HG03064 (cell line): ENCODE measurements around the gene RIC1.
"Not testable (repeated sequence)": the region's sequence is repeated elsewhere in the genome, so short reads cannot be mapped to it uniquely, and the experiment has no call there.

Source experiments
- ATAC-seq: cut with Tn5 transposase; IDR thresholded peaks from one replicate; pipeline ENCODE4 v1.9.1; 2021; ENCODE audit warnings: low read depth; ENCODE audit not compliant: unreplicated experiment

The RIC1 gene

DNA sequence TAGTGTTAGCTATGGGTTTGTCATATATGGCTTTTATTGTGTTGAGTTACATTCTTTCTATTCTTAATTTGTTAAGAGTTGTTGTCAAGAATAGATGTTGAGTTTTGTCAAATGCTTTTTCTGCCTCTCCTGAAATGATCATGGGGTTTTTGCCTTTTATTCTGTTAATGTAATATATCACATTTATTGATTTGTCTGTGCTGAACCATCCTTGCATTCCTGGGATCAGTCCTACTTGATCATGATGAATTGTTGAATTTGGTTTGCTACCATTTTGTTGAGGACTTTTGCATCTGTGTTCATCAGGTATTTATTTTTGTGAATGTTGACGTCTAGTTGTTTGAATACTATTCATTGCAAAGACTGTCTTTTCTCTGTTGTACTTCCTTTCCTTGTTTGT is 23.9 kb downstream of the RIC1 start:
- no peak for ATAC-seq

DNA sequence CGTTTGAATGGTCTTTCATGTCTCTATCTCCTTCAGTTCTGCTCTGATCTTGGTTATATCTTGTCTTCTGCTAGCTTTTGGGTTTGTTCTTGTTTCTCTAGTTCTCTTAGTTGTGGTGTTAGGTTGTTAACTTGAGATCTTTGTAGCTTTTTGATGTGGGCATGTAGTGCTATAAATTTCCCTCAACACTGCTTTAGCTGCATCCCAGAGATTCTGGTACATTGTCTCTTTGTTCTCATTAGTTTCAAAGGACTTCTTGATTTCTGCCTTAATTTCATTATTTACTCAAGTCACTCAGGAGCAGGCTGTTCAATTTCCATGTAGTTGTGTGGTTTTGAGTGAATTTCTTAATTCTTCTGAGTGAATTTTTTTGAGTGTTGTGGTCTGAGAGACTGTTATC is 33.9 kb downstream of the RIC1 start:
- ATAC-seq: not testable (repeated sequence)

DNA sequence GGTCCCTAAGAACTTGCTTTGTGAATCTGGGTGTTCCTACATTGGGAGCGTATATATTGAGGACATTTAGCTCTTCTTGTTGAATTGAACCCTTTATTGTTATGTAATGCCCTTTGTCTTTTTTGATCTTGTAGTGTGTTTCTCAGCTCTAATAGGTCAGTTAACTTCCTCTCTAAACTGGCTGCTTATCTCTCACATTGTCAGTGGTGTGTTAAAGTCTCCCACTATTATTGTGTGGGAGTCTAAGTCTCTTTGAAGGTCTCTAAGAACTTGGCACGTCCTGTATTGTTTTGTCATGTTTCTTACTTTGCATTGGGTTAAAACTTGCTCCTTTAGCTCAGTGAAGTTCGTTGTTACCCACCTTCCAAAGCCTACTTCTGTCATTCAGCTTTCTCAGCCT is 36.2 kb downstream of the RIC1 start:
- no peak for ATAC-seq

DNA sequence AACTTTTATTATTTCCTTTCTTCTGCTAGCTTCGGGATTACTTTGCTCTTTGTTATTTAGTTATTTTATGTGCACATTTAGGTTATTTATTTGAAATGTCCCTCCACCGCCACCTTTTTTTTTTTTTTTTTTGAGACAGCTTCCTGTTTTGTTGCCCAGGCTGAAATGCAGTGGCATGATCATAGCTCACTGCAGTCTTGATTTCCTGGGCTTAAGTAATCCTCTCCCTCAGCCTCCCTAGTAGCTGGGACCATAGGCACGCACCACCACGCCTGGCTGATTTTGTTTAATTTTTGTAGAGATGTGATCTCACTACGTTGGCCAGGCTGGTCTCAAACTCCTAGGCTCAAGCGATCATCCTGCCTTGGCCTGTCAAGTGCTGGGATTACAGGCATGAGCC is 38.5 kb downstream of the RIC1 start:
- no peak for ATAC-seq

DNA sequence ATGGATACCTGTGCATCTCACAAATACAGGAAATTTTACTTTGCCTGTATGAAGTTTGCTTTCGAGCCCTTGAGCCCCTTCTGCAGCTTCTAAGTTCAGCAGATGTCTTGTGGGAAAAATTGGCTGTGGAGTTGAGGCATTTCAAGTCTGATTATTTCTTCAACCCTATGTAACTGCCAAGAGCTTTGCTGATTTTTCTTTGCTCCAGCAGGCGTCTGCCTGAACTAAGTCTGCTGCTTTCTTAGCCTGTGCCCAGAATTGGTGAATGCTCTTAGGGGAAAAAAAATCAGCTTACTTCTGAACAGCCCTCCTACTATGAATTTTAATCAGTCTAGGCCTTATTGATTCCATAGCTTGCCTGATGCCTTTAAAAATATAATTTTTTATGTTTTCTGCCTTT is 41.2 kb downstream of the RIC1 start:
- no peak for ATAC-seq

DNA sequence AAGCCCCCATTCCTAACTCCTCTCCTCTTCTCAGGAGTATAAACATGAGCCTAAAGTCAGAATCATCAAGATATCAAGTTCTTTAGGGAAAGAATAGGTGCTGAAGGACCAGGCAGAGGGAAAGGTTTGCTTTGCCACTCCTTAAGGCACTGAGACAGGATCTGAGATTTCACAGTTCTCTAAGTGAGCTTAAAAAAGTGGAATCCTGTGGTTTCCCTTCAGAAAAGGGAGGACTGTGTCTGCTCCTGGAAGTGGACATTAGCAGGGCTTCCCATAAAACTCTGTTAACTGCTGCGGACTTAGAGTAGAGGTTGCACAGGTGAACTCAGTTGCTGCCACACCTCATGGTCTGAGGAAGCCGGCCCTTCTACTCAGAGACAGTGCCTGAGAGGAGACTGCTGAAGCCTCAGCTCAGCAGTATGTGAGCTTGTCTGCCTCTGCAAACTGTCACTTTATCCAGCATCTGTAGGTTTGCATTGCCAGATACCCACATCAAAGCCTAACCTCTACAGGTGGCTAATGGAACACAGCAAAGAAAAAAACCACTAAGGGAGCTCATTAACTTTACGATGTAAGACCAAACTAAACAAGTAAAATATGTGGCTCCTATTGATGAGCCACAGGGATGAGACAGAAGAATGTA is 42.9 kb downstream of the RIC1 start:
- no peak for ATAC-seq

DNA sequence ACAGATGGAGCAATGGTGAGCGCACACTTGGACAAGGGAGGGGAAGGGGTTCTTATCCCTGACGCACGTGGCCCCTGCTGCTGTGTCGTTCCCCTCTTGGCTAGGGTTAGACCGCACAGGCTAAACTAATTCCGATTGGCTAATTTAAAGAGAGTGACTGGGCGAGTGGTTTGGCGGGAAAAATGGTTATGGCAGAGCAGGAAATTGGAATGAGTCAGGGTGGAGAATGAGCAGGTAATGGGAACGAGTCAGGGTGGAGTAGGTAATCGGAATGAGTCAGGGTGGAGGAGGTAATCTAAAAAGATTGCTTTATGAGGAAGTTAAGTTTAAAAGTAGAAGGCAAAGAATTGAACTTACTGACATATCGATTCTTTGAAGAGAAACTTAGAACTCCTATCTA is 46.1 kb downstream of the RIC1 start:
- not testable (repeated sequence) for ATAC-seq

DNA sequence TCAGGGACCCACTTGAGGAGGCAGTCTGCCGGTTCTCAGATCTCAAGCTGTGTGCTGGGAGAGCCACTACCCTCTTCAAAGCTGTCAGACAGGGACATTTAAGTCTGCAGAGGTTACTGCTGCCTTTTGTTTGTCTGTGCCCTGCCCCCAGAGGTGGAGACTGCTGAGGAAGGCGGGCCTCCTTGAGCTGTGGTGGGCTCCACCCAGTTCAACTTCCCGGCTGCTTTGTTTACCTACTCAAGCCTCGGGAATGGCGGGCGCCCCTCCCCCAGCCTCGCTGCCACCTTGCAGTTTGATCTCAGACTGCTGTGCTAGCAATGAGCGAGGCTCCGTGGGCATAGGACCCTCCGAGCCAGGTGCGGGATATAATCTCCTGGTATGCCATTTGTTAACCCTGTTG is 54.7 kb downstream of the RIC1 start:
- not testable (repeated sequence) for ATAC-seq

DNA sequence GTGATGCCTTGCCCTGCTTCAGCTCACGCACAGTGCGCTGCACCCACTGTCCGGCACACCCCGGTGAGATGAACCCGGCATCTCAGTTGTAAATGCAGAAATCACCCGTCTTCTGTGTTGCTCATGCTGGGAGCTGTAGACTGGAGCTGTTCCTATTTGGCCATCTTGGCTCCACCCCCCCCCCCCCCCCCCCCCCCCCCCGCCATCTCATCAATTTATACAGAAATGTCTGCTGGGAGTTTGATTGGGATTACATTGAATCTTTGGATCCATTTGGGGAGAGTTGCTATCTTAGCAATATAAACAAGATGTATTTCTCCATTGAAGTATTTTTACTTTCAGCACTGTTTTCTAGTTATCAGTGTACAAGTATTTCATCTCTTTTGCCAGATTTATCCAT is 55.2 kb downstream of the RIC1 start:
- no peak for ATAC-seq

DNA sequence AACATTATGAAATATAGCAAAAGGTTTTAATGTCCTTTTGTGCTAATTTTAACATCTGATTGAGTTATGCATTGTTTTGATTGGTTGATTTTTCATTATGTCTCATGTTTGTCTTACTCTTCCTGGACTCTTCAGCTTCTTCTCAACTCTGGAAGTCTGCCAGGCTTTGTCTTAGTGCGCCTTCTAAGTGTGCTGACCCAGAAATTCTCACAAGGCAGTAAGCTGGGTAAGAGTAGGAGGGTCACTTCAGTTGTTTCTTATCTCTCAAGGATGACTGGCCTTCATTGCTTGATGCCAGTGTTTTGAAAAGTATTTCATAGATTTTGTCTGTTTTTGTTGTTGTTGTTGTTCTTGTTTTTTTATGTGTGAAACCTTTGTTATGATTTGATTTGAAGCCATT is 59.2 kb downstream of the RIC1 start:
- no peak for ATAC-seq

DNA sequence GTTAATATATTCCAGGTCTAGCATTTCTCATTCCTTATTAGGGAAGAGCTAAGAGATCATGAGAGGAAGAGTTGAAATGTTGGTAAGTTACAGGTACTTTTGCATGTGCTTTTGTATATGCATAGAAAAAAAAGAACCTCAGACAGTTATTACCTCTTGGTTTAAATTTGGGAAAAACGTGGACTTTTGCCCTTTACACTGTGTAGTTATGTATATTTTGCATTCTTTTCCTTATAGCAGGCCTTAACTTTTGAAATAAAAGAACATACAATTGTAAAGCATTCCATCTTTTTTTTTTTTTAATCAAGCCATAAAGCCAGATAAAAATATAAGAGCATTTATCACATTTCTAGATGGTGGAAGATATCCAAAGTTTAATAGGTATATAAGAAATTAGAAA is 61.4 kb downstream of the RIC1 start:
- ATAC-seq: no peak

DNA sequence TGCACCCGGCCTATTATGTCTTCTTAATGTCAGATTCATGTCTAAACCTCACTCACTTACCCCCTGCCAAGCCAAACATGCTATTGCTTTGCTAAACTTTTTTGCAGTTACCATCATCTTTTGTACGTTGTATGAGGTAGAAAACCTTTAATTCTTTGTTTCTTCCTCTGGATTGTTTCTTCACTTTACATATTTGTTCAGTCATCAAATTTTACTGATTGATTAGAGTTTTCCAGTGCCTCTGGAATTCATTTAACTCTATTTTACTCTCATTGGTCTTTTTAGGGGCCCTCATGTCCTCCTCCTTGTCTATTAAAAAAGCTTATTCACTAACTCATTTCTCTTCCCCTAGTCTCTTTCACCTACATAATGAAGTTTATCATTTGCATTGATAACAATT is 67.0 kb downstream of the RIC1 start:
- ATAC-seq: no peak

DNA sequence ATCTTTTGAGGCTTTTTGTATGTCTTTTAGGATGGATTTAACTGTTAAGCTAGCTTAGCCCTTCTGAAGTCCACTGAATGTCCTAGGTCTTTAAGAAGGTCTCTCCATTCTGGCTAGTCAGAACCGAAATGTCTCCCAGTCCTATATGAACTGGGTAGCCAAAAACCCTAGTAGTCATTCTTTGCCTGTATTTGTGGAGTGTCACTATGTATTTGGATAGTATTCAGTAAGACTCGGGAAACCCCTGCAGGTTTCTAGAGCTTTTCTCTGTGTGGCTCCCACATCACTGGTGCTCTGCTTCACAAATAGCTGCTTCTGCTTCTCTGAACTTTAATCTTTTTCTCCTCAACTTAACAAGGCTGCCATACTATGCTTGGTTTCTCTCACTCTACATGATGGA is 68.0 kb downstream of the RIC1 start:
- ATAC-seq: no peak

DNA sequence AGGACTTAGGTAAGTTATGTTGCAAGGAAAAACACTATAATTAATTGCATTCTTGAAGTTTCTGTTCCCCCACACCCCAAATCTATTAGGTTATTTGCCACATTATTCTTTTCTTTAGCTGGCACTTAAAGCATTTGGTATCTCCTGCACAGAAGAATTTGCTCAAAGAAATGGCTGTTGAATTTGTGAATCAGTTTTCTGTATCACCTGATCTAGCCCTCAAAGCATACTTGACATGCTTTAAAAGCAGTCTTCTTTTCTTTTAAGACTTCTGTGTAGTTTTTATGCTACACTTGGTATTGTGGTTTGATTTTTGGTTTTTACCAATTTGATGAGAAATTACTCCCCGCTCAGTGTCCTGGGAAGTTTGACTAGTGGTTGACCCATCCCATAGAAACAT is 69.1 kb downstream of the RIC1 start:
- no peak for ATAC-seq

DNA sequence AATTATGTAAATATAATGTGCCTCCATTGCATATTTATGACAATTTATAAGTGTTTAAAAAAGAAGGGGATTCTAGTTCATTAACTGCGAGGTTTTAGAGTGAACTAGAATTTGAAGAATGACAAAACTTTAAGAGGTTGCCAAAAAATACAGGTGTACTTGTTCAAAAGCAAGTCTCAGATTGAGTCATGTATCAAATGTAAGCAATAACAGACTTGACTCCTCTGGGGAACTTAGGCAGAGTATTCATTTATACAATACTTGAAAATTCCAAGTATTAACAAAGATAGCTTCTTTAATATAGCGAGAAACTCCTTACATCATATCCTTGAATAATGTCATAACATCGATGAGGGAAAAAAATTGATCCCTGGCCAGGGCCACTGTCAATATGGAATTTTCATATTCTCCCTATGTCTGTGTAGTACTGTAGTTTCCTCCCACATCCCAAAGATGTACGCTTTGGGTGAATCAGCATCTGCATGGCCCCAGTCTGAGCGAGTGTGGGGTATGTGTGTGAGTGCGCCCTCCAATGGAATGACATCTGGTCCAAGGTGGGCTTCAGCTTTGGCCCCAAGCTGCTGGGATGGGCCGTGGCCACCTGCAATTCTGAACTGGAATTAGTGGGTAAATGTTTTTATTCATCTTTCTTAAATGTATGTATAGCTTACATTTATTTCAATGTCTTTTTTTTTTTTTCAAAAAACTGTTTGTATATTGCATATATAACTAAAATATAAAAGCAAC is 70.1 kb downstream of the RIC1 start:
- no peak for ATAC-seq

DNA sequence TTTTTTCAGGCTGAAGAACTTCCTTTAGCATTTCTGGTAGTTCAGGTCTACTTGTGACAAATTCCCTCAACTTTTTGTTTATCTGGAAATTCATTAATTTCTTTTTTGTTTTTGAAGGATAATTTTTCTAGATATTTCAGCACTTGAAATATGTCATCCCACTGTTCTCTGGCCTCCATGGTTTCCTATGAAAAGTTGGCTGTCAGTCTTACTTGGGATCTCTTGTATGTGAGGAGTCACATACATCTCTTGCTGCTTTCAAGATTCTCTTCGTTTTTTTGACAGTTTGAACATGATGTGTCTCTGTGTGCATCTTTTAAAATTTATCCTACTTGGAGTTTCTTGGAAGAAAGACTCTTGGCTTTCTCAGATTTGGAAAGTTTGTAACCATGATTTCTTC is 79.5 kb downstream of the RIC1 start:
- no peak for ATAC-seq

DNA sequence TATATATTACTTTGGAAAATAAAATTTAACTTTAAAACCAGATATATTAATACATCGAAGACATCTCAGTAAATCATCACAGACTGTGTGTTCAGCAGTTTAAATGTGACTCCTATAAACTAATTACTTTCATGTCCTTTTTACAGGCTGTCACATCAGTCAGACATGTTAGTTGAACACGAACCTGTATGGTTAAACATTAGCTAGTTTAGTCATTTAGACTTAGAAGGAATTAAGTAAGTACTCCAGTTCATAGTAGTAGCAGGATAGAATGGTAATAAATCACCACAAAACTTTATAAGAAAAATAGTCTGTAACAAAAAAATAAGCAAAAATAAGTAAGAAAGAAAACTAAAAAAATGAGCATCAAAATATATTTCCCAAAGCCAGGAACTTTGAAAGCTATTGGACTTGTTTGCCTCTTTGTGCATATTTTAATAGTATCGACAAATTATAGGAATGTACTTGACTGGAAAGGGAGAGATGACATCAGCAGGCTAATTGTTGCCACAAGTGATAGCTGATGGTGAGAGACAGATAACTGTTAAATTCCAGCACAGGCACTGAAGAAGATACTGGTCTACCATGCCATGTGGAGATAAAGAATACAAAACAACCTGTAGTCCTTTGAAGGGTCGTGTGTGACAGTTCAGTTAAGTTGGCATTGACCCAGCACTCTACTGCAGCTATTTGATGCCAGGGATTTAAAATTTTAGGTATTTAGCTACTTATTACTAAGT is 83.9 kb downstream of the RIC1 start:
- ATAC-seq: no peak

DNA sequence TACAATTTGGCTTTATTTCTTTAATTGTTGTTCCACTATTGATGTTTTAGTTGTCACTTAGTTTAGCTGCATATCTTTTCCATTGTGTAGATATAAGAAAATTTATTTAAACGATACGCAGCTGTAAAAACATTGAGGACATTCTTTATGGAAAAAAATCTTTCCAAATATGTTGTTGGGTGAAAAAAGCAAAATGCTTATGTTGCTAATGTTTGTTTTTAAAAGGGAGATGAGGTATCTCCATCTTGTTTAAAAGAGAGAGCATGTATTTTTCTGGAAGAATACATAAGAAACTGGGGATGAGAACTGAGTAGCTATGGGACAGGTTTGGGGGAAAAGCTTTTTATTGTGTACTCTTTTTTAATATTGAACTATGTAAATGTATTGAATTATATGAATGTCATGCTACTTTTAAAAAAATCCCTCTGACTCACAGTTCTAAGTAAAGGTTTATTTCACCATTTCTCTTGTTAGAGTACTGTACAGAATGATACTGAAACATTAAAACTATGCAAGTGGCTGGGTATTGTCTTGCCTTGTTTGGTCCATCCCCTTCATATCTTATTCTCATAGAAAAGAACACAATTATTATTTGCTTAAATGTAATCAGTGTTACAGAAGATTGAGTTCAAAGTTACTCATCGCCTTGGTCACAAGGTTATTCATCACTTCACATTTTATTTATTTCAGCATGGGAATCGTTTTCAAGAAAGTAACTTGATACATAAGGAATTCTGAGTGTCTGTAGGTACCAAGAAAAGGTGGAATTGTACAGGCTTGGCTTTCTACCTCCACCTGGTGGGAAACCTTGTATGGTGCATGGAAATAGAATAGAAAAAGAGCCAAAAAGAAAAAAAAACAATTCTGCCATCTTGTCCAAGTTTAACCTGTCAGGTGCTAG is 85.8 kb downstream of the RIC1 start:
- ATAC-seq: no peak

DNA sequence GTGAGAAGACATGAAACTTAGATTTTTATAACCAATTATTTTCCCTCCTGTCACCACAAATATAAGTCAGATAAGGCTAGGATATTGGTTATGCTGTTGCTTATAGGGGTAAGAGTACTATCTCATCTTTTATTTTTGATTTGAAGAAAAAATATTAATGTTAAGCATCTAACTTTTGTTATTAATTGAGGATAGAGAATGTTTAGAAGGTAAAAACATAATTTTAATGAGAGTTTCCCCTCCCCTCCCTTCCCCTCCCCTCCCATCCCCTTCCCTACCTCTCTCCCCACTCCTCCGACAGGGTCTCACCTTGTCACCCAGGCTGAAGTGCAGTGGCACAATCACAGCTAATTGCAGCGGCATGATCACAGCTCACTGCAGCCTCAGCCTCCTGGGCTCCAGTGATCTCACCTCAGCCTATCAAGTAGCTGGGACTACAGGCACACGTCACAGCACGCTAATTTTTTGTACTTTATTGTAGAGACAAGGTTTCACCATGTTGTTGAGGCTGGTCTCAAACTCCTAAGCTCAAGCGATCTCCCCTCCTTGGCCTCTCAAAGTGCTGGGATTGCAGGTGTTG is 86.7 kb downstream of the RIC1 start:
- no peak for ATAC-seq

DNA sequence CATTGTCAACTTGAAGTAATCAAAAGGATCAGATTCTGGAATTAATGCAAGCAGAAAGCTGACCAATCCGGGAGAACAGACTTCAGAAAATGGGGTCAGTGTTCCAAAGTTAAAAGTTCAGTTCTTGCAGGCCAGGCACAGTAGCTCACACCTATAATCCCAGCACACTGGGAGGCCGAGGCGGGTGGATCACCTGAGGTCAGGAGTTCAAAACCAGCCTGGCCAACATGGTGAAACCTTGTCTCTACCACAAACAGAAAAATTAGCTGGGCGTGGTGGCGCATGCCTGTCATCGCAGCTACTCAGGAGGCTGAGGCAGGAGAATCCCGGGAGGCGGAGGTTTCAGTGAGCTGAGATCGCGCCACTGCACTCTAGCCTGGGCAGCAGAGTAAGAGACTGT is 88.5 kb downstream of the RIC1 start:
- ATAC-seq: not testable (repeated sequence)
